Activated CD4-positive, CD25-positive, alpha-beta regulatory T cell treated with anti-CD3 and anti-CD28 coated beads, Interleukin-2, amount 50 U/mL, for 24 hours (primary cell): ENCODE data around the gene RBP3.

ENCODE experiments used
- ATAC-seq, 2 donors: fragments of 150-1000 bp; cut with Tn5 transposase; one replicate each; pipeline ENCODE4 v1.10.0; 2021; ENCODE audit warnings: mild to moderate bottlenecking in 1 of 2, moderate library complexity in 1 of 2

Gene RBP3

DNA sequence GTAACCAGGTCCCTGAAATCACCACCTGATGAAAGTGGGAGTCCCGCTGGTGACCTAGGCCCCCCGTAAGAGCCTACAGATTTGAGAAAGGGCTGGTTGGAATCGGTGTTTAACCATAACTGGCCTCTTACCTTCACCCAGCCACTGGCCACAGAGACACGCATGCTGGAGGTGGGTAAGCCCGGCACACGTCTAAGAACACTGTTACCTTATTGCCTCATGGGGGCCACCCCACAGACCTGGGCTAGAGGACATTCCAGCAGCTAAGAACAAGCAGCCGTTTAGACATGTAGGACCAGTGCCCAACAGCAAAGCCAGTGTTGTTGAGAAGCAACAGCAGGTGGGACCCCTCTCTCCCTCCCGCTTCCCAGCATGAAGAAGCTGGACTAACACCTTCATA, 28.4 kb upstream of the RBP3 start:
- ATAC-seq, result no peak

DNA sequence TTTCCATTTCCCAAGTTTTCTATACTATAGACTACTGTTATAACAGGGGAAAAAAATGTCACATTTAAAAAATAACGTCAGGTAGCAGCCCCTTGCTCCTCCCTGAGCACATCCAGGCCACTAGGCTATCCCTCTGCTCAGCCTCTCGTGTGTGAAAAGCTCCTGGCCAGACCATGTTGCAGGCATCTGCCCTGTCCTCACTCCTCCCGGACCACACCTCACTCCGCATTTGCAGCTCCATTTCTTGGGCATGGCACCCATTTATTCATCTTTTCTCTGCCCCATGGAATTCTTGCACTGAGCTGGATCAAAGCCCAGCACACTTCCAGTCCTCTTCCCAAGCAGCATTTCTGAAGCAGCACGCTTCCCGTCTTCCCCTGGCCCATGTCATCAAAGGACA, 27.4 kb upstream of the RBP3 start:
- no peak for ATAC-seq

DNA sequence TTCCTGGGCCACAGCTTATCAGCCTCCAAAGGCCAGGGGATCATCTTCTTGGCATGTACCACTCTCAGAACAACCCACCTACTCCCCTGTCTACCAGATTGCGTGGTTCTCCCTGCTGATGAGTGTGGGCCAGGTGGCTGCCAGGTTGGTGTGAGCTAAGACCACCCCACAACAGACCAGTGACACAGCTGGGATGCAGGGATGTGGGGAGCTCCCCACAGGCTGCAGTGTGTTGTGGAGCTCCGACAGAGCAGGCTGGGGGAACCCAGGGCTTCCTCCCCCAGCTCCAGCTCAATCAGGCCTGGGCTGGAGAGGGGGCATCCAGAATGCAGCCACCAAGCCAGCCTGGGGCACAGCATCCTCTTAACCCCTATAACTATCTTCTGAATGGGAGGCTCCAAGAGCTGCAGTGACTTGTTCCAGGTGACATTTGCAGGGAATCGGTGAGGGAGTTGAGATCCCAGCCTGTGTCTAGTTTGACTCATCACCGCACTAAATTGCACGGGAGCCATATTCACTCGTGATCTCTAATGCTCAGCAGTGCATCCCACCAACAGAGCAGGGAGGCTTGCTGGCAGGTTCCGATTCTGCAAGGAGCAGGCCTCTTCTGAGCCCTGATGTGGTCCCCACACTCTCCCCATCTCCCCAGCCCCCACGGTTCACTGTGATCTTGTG, 26.5 kb upstream of the RBP3 start:
- ATAC-seq, result no peak

DNA sequence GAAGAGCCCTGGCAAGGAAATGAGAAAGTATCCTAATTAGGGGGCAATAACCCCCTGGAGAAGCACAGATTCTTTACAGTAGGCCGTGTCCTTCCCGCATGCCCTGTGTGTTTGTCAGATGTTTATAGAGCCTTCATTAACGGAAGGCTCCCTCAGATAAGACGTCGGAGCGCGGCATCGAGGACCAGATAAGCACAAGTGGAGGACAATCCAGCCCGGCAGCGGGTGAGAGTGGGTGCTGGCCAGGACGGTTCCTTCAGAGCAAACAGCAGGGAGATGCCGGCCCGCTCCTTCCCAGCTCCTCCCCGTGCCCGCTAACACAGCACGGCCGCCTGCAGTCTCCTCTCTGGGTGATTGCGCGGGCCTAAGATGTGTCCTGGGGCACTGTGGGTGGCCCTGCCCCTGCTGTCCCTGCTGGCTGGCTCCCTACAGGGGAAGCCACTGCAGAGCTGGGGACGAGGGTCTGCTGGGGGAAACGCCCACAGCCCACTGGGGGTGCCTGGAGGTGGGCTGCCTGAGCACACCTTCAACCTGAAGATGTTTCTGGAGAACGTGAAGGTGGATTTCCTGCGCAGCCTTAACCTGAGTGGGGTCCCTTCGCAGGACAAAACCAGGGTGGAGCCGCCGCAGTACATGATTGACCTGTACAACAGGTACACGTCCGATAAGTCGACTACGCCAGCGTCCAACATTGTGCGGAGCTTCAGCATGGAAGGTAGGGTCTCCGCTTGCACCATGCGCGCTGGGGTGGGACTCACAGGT, 25.7 kb upstream of the RBP3 start, which contains the start of gene GDF2:
Gene GDF2, plus strand, starts transcription at position 155 of the 762 bp plus-strand sequence. Its CDS starts 215 bp downstream, at position 370.
- ATAC-seq, result no peak

DNA sequence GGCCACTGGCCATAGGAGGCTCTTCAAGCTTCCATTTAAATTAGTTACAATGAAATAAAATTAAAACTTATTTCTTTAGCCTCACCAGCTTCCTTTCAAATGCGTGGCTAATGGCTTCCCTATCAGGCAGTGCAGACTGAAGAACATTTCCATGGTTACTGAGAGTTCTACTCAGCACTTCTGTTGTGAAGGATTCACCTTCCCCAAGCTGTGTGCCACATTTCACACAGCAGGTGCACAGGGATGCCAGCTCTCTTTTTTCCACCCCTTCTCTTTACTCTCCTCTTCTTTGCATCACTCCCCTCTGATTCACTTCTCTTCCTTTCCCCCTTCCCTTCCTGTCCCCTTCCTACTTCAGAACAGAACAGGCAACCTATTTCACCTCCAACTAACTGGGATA, 25.1 kb upstream of the RBP3 start:
- no peak for ATAC-seq

DNA sequence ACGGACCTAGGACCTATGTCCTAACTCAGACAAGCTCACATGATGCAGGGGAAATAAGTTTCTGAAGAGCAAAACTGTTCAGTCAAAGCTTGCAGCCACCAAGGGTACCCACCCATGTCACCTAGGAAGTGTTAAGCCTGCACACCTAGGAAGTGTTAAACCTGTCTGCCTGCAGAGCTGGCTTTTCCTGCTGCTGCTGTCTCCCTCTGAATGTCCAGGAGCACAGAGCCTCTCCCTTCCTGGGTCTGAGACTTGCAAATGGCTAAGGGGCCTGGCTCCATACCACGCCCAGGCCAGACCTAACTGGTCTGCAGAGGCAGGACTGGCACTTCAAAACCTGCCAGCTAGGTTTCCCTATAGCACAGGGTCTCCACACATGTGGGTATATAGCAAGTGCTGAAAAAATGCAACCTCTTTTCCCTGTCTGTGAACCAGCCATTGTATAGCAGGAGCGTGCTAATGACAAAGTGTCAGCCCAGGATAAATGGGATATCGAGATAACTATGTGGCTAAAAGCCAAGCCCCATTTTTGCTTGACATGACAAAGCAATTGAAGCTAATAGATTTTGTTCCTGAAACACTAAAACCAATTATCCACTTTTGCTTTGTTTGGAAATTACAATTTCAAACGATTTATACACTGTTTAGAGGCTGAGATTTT, 24.4 kb upstream of the RBP3 start:
- ATAC-seq, result no peak

DNA sequence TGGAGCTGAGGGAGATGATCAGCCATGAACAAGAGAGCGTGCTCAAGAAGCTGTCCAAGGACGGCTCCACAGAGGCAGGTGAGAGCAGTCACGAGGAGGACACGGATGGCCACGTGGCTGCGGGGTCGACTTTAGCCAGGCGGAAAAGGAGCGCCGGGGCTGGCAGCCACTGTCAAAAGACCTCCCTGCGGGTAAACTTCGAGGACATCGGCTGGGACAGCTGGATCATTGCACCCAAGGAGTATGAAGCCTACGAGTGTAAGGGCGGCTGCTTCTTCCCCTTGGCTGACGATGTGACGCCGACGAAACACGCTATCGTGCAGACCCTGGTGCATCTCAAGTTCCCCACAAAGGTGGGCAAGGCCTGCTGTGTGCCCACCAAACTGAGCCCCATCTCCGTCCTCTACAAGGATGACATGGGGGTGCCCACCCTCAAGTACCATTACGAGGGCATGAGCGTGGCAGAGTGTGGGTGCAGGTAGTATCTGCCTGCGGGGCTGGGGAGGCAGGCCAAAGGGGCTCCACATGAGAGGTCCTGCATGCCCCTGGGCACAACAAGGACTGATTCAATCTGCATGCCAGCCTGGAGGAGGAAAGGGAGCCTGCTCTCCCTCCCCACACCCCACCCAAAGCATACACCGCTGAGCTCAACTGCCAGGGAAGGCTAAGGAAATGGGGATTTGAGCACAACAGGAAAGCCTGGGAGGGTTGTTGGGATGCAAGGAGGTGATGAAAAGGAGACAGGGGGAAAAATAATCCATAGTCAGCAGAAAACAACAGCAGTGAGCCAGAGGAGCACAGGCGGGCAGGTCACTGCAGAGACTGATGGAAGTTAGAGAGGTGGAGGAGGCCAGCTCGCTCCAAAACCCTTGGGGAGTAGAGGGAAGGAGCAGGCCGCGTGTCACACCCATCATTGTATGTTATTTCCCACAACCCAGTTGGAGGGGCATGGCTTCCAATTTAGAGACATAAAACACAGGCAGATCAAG, 22.6 kb upstream of the RBP3 start:
- ATAC-seq, result no peak

DNA sequence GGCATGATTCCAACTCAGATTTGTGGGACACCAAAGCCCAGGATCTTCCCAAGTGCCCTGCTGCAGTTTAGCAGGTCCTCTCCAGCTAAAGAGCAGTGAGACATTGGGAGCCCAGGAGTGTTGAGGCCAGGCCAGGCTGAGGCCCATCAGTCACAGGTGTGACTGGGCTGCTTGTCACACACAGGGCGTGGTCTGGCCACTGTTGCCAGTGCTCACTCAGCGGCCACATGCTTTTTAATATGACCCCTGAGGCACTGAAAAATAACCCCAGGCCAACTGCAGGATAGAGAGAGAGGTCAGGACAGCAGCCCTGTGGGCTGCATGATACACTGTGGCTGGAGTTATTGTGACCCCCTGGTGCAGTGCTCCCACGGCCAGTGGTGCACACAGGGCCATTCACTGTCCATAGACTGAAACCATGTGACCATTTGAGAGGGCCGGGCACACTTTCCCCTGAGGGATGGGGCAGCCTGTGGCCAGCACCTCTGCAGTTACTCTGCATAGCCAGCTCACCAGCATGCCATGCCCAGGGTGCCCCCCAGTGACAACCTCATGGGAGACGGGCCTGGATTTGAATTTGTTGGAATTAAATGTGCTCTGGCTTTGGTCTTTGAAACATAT, 21.7 kb upstream of the RBP3 start:
- no peak for ATAC-seq

DNA sequence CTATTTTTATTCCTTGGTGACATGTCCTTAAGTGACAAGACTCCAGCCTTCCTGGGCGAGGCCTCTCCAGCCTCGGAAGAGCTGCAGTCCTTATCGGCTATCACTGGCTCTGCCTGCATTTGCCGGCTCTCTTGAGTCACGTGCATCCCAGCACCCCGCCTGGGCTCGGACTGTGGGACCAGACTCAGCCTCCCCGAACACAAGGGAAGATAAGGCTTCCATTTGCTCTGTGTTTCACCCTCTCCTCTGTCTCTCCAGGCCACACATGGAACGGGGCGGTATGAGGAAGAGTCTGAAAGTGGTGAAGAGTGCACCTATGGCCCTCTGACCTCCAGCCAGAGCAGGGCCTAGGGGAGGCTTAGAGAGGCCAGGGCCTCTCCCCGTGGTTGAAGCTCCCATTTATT, 21.2 kb upstream of the RBP3 start:
- ATAC-seq, result no peak

DNA sequence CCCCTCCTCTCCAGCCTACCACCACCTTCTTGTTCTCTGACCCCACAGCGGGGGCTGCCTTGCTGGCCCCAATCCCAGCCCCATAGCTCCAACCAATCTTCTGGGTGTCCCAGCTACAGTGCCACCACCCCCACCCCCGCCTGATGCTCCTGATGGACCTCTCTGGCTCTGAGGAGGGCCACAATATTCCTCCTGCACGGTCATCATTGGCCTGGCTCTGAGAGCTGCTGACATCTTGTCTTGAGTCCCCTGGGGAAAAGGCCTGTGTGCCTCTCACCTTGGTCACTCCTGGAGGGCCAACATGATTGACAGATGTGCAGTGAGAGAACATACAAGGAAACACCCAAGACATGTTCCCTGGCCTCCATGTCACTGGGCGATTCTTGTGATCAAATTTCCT, 18.3 kb upstream of the RBP3 start:
- no peak for ATAC-seq

DNA sequence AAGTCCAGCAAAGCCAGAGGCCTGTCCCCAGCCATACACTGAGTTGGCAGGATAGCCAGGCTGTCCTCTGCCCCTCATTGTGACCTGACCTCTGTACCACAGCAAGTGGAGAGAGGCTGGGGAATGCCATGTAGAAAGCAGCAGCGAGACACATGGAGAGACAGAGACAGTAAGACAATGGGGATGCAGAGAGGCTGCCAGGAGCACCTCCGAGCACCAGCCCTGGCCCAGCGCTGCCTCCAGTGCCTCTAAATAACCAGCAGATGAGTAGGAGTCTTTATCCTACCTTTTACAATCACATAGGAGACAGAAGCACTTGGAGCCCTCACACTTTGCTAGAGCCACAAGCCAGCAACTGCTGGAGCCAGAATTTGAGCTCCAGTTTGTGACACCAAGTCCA, 17.8 kb upstream of the RBP3 start:
- ATAC-seq, result no peak

DNA sequence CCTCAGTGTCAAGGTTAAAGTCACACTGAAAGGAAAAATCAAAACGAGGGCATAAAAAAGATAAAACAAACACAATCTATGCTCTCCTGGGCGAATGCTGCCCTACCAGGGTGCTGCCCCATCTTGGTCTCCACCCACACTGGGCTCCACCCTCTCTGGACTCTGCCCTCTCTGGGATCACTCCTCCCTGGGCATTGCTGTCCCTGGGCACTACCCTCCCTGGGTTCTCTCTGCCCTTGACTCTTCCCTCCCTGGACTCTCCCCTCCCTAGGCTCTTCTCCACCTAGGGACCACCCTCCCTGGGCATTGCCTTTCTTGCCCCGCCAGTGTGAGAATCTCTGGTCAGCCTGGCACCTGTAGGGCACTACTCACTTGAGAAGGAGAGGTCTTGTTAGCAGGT, 17.4 kb upstream of the RBP3 start:
- ATAC-seq, result no peak

DNA sequence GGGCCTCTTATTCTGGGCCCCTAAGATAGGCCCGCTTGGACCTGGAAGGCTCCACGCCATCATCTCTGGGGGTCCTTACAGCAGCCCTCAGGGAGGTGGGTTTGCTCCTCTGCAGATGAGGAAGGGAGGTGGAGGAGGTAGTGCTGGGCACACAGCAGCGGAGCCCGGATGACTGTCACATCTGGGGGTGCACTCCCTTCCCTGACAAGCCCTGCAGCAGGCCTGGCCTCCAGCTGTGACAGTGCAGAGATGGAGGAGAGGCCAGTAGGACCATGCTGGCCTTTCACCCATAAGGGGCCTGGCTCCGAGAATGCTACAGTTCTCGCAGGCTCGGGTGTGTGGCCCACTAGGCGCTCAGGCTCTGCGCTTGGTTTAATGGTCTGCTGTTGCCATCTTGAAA, 16.7 kb upstream of the RBP3 start:
- no peak for ATAC-seq

DNA sequence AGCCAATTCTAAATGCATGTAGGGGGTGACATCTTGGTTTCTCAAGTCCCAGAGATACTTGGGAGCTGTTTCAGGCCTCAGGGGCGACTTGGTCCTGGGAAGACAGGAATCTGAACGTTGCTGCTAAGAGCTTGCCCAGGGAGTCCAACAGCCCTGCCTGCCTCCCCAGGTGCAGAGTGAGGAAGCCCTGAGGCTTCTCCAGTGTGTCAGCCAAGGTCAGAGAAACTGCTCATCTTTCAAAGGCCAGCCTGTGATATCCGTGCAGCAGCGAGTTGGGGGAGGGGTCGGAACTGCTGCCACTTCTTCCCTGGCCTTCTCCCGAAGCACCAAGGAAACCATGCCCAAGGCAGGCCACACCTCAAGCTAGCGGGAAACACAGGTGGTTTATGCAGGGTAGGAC, 16.2 kb upstream of the RBP3 start:
- no peak for ATAC-seq

DNA sequence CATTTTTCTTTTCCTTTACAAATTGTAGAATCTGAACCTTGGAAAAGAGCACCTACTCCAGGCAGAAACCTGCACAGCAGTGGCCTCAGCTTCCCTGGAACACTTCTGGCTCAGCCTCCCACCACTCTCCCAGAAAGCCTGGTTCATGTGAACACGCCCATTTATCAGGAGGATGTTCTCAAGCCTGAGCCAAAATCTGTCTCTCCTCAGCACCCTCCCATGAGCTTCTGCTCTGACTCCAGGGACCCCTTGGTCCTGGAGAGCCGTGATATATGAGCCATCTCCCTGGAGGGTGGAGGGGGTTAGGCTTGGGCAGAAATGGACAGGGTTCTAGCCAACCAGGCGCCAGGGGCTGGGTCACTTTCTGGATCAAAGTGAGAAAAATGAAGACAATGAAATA, 15.8 kb upstream of the RBP3 start:
- ATAC-seq, result no peak

DNA sequence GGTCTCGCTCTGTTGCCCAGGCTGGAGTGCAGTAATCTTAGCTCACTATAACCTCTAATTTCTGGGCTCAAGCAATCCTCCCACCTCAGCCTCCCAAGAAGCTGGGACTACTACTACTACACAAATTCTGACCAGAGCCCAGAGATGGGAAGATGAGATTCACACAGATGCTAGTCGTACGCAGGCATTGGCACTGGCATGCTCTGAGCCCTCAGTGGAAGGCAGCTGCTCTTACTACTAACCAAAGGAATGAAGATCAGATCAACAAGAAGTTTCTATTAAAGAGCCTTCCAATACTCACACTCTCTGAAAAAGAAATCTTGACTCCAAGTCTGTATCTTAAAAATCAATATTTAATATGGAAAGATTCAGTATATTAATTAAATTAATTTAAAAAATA, 15.2 kb upstream of the RBP3 start:
- no peak for ATAC-seq

DNA sequence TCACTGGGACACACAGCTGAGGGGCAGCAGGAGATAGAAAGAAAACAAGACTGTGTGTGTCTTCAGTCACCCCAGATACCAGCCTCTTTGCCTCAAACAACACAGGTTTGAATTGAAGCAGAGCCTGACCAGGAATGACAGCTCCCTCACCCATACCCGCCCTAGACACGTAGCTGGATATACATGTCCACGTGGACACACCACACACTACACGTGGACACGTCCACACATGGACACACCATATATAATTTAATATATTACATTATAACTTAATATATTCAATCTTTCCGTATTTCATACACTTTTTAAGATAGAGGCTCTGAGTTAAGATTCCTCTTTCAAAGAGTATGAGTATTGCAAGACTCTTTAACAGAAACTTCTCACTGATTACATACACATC, 14.6 kb upstream of the RBP3 start:
- ATAC-seq, result no peak

DNA sequence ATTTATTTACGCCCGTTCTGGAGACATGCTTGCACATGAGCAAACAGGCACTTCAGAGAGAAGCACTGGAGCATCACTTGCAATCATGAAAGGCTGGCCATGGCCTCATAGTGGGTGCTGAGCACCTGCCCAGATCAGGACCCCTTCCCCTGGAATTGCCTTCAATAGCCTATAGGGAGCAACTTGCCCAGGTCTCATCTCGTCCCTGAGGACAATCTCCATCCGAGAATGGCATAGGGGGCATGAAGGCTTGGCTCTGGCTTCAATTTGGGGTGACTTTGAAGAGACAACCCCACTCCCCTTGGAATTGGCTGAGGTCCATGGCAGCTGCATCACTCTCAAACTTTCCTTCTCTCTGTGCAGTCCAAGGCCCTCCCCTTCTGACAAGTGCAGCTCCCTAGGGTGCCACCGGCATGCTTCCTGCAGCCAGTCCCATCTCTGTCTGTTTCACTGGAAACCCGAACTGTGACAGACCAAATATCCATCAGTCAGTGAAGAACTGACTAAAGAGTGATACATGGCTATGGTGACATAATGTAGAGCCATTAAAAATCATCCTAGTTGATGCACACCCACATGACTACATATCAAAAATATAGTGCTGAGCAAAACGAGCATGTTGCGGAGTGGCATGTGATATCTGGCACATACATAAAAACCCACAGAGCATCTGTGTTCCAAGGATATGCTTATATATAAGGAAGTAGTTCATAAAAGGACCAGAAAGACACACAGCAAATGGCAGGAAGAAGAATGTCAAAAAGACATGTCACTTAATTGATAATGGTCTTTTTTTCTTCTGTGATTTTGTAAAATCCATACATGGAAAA, 13.5 kb upstream of the RBP3 start:
- no peak for ATAC-seq

DNA sequence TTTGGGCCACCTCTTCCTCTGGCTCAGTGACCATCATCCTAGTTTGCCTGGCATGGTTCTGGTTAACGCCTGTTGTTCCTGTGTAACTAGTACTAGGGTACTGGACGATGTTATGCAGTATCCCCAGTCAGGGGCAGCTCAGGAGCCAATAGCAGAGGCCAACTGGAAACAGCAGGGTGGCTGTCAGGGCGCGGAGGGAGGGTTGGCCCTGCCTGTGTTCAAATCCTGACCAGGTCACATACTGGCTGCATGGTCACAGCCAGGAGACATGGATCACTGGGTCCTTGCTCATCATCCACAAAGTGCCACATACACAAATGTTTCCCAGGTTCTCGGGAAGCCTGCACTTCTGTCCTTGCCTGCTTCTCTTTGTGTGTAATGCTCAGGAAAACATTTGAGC, 12.3 kb upstream of the RBP3 start:
- no peak for ATAC-seq

DNA sequence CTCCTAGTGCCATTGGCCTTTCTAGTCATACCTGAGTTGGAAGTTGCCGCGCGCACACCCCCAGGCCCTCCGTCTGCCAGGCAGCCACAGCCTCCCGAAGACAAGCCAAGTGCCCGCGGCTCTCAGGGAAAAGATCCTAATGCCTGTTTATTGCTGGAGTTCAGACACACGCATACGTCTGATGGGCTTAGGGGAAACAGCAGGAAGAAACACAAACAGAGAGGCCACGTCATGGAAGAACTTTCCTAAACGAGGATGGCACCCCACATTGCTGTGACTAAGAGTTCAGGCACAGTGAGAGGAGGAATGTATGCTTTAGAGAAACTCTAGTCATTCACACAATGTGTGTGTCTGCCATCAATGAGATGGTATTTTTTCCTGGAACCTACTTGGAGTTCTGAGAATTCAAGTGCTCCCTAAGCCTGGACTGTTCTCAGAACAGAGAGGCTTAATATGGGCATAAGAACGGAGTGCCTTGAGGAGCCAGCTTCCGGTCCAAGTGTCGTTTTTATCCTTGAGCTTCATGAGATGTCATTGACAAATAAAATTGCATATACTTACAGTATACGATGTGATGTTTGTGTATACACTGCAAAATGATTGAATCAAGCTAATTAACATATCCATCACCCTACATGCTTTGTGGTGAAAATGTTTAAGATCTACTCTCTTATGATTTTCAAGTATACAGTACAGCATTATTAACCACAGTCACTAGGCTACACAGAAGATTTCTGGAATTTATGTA, 11.6 kb upstream of the RBP3 start:
- no peak for ATAC-seq

DNA sequence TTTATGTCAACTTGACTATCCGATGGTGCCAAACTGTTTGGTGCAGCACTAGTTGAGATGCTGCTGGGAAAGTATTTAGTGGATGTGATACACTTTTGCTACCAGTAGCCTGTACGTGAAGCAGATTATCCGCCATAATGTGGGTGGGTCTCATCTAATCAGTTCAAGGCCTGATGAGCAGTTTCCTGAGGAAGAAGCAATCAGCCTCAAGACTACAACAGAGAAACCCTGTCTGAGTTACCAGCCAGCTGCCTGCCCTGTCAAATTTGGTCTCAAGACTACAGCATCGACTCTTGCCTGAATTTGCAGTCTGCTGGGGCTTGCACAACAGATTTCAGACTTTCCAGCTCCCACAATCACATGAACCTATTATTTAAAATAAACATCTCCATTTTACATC, 10.9 kb upstream of the RBP3 start:
- no peak for ATAC-seq
